Measurements from ENCODE around the gene GZMH.

DNA sequence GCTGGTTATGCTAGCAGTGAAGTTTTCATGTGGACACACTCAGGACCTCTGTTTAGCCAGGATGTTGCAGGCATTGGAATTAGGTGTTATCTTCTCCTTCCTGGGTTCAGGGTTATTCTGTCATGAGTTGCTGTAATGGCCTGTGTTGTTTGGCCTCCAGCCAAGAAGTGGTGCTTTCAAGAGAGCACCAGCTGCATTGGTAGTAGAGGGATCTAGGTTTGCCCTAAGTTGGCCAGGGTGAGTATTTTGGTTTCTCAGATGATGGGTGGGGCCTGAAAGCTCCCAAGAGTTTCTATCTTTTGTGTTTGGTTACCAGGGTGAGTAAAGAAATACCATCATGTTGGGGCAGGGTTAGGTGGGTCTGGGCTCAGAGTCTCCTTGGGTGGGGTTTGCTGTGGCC is 2.7 kb upstream of the GZMH start:
- TF ChIP-seq, protein P1, sequence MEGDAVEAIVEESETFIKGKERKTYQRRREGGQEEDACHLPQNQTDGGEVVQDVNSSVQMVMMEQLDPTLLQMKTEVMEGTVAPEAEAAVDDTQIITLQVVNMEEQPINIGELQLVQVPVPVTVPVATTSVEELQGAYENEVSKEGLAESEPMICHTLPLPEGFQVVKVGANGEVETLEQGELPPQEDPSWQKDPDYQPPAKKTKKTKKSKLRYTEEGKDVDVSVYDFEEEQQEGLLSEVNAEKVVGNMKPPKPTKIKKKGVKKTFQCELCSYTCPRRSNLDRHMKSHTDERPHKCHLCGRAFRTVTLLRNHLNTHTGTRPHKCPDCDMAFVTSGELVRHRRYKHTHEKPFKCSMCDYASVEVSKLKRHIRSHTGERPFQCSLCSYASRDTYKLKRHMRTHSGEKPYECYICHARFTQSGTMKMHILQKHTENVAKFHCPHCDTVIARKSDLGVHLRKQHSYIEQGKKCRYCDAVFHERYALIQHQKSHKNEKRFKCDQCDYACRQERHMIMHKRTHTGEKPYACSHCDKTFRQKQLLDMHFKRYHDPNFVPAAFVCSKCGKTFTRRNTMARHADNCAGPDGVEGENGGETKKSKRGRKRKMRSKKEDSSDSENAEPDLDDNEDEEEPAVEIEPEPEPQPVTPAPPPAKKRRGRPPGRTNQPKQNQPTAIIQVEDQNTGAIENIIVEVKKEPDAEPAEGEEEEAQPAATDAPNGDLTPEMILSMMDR (IDR thresholded peaks at IDR 0.05 in 4 of 5, conservative IDR thresholded peaks at IDR 0.05 in 1 of 5), result no peak
- no peak for TF ChIP-seq POLR2A (IDR thresholded peaks at IDR 0.05)

All from gastrocnemius medialis (tissue), 4 donors.